NT2/D1 (cell line): Measurements from ENCODE around the gene FBXL19.
A peak's percentile ranks its signal among the peaks of the same experiment; 100 is the strongest.

Experiments used
- DNase-seq: peaks from one replicate; pipeline ENCODE4 v3.0.0-alpha.2; 2011; ENCODE audit warnings: low read depth, low spot score
- H3K27me3 ChIP-seq: 2 replicates; pipeline ENCODE4 v1.6.0; 2011; ENCODE audit warnings: mild to moderate bottlenecking; ENCODE audit not compliant: insufficient read length, insufficient read depth
- H3K36me3 ChIP-seq: 2 replicates; pipeline ENCODE4 v1.6.1; 2011; ENCODE audit warnings: mild to moderate bottlenecking, low read length, mixed read lengths; ENCODE audit not compliant: insufficient read depth, insufficient read length
- H3K4me1 ChIP-seq: 2 replicates; pipeline ENCODE4 v1.5.1; 2011; ENCODE audit not compliant: insufficient read depth, insufficient read length
- H3K4me3 ChIP-seq: 2 replicates; pipeline ENCODE4 v1.5.1; 2011; ENCODE audit warnings: low read depth; ENCODE audit not compliant: insufficient read length
- H3K9ac ChIP-seq: 2 replicates; pipeline ENCODE4 v1.6.0; 2011; ENCODE audit warnings: low read depth; ENCODE audit not compliant: insufficient read length
- H3K9me3 ChIP-seq: 2 replicates; pipeline ENCODE4 v1.5.1; 2011; ENCODE audit warnings: mild to moderate bottlenecking, low read length; ENCODE audit not compliant: insufficient read depth
- SUZ12 ChIP-seq: IDR thresholded peaks from 2 replicates; pipeline ENCODE4 v1.6.1; 2011; ENCODE audit not compliant: insufficient read length, insufficient read depth; ENCODE audit errors: extremely low read depth
- YY1 ChIP-seq: IDR thresholded peaks from 2 replicates; pipeline ENCODE4 v1.6.1; 2011; ENCODE audit not compliant: insufficient read length, insufficient read depth
- ZNF274 ChIP-seq: IDR thresholded peaks from 2 replicates; pipeline ENCODE4 v1.6.1; 2011; ENCODE audit warnings: mild to moderate bottlenecking, low read depth, low read length

FBXL19 gene

DNA sequence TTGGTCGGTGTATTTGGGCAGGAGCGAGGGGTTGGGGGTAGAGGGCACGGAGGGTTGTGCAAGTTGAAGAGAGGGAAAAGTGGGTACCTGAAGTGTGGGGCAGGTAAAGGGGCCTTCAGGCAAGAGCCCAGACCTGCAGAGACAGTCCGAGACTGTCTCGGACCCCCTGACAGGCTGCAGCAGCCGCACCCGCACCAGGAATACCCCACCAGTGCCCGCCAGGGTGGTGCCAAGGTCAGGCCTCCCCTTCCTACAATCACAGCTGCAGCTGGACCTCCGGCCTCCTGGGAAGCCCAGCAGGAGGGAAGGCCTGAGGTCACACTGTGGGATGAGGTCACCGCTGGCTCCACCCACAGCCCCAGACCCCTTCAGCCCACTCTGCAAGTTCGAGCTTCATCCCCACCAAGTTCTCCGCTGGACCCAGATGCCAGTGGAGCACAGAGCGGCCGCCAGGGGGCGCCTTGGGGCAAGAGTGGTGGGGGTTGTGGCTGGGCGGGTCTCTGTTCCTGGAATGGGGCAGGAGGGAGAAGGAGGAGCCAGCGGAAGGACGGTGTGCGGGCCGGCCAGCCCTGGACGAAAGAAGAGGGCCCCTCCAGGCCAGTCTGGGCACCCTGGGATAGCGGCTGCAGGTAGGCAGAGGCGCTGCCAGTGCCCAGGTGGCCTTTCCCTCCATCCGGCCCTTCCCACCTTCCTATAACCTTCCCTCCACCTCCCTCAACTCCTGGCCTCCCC, 61.5 kb downstream of the FBXL19 start, which contains the start of gene HSD3B7:
Gene HSD3B7 (plus strand): TSS at position 539 of the 732 bp plus-strand sequence. CDS start 452 bp downstream, outside the sequence.
- Histone ChIP-seq H3K4me1 (peaks cover 18% of the 10 kb centered on the region), H3K36me3 (peaks cover 82% of the 10 kb centered on the region), H3K27me3 (no peaks in the 10 kb centered on the region), H3K4me3 (peak within 1 kb of the TSS; percentile 18), H3K9ac (peak within 1 kb of the TSS; percentile 81), H3K9me3 (no peaks in the 10 kb centered on the region)
- no peak for TF ChIP-seq YY1
- TF ChIP-seq ZNF274: no peak
- TF ChIP-seq SUZ12: no peak
- DNase-seq: peak; percentile 75

DNA sequence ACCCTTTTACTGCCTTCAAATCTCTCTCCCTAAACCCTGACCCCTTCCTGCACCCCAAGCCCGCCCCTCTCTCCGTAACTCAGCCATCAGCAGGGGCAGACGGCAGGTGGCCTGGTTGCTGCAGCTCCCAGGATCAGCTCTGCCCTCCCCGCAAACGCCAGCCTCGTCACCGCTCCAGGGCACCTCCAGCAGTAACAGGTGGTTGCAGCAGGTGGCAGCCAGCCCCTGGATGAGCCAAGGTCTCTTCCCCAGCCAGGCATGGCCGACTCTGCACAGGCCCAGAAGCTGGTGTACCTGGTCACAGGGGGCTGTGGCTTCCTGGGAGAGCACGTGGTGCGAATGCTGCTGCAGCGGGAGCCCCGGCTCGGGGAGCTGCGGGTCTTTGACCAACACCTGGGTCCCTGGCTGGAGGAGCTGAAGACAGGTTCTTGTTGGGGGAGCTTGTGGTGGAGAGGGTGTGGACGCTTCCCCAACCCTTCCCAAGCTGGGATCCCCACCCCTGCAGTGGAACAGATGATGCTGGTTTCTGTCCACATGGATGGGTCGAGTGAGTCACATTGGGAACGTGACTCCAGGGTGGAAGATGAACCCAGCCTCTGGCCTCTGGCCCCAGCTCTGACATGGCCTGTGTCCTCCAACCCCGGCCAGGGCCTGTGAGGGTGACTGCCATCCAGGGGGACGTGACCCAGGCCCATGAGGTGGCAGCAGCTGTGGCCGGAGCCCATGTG, 62.2 kb downstream of the FBXL19 start:
- H3K9ac ChIP-seq: peak overlapping the region; percentile 81
- H3K27me3 ChIP-seq: no peaks in the 10 kb centered on the region
- H3K4me3 ChIP-seq: peak overlapping the region; percentile 18
- DNase-seq: no peak
- H3K4me1 ChIP-seq: peaks cover 18% of the 10 kb centered on the region
- TF ChIP-seq YY1 (no peak), SUZ12 (no peak), ZNF274 (no peak)
- no peaks in the 10 kb centered on the region for H3K9me3 ChIP-seq
- H3K36me3 ChIP-seq: peaks cover 75% of the 10 kb centered on the region

DNA sequence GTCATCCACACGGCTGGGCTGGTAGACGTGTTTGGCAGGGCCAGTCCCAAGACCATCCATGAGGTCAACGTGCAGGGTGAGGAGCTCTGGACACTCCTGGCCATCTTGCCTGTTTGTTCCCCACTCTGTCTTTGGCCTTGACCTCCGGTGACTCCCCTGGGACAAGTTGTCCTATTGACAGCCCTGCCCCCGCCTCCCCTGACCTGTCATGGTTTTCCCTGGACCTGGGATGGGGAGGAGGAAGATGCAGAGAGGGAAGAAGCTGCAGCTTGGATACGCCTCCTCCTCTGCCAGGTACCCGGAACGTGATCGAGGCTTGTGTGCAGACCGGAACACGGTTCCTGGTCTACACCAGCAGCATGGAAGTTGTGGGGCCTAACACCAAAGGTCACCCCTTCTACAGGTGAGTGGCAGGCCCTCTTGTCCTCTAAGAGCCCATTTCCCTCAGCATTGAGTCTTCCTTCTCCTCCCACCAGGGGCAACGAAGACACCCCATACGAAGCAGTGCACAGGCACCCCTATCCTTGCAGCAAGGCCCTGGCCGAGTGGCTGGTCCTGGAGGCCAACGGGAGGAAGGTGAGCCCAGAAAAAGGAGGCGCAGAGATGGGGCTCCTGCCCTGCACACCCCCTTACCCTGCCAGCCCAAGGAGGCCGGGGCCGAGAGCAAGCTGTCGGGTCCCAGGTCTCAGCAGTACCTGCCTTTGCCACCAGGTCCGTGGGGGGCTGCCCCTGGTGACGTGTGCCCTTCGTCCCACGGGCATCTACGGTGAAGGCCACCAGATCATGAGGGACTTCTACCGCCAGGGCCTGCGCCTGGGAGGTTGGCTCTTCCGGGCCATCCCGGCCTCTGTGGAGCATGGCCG, 63.0 kb downstream of the FBXL19 start:
- DNase-seq: no peak
- Histone ChIP-seq H3K4me3 (no peak overlapping the region), H3K9ac (no peak overlapping the region), H3K9me3 (no peaks in the 10 kb centered on the region), H3K27me3 (no peaks in the 10 kb centered on the region), H3K36me3 (peaks cover 68% of the 10 kb centered on the region), H3K4me1 (peaks cover 18% of the 10 kb centered on the region)
- TF ChIP-seq SUZ12 (no peak), ZNF274 (no peak), YY1 (no peak)

DNA sequence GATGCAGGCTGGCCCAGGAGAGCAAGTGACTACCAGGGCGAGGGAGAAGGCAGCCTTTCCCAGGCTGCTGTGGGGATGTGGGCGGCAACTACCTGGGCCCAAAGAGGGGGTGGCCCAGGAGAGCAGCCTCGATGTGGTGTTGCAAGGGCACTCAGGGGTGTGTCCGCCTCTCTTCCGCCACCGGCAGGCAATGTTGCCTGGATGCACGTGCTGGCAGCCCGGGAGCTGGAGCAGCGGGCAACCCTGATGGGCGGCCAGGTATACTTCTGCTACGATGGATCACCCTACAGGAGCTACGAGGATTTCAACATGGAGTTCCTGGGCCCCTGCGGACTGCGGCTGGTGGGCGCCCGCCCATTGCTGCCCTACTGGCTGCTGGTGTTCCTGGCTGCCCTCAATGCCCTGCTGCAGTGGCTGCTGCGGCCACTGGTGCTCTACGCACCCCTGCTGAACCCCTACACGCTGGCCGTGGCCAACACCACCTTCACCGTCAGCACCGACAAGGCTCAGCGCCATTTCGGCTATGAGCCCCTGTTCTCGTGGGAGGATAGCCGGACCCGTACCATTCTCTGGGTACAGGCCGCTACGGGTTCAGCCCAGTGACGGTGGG, 64.3 kb downstream of the FBXL19 start:
- Histone ChIP-seq H3K9ac (no peak overlapping the region), H3K9me3 (no peaks in the 10 kb centered on the region), H3K4me1 (peaks cover 21% of the 10 kb centered on the region), H3K27me3 (no peaks in the 10 kb centered on the region), H3K4me3 (no peak overlapping the region), H3K36me3 (peaks cover 56% of the 10 kb centered on the region)
- DNase-seq: no peak
- no peak for TF ChIP-seq YY1
- no peak for TF ChIP-seq ZNF274
- no peak for TF ChIP-seq SUZ12

DNA sequence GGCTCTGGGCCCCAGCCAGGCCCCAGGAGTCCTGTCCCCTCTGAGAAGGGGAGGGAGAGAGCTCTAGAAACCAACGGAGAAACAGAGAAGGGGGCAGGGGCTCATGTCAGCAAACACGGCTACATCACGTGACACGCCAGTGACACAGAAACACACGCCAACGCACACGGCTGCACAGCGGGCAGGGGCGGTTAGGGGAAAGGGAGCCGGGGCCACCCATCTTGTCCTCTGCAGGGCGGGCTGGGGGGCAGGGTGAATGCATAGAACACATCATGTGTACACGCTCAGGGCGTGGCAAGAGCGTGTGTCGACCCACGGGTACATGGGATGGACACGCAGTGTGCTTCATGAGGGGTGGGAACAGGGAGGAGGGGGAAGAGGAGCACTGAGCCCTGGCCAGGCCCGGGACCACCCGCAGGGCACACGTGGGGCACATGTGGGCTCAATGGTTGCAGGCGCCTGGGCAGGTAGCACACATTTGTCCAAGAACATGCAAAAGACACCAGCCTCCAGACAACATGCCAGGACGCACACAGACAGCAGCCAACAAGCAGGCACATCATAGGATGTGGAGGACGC, 66.2 kb downstream of the FBXL19 start:
- Histone ChIP-seq H3K4me1 (peaks cover 26% of the 10 kb centered on the region), H3K36me3 (peaks cover 37% of the 10 kb centered on the region), H3K9me3 (no peaks in the 10 kb centered on the region), H3K9ac (no peak overlapping the region), H3K4me3 (no peak overlapping the region), H3K27me3 (no peaks in the 10 kb centered on the region)
- no peak for DNase-seq
- TF ChIP-seq SUZ12: no peak
- TF ChIP-seq ZNF274: no peak
- no peak for TF ChIP-seq YY1

DNA sequence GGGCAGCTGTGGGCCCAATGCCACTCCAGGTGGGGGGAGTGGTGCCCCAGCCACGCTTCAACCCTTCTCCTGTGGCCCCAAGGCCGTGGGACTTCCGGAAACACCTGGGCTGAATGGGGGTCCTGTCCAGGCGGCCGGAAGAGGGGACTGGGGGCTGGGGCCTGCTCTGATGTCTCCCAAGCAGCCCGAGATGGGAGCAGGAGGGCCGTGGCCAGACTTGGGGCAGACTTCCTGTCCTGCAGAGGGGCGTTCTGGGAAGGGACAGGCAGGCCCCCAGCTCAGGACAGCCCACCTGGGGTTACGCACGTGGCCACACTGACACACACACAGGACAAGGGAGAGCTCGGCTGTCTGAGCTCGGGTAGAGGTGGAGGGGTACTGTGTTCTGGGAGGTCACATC, 66.7 kb downstream of the FBXL19 start:
- Histone ChIP-seq H3K36me3 (peaks cover 34% of the 10 kb centered on the region), H3K27me3 (no peaks in the 10 kb centered on the region), H3K9ac (no peak overlapping the region), H3K9me3 (no peaks in the 10 kb centered on the region), H3K4me3 (no peak overlapping the region), H3K4me1 (peaks cover 23% of the 10 kb centered on the region)
- TF ChIP-seq YY1 (no peak), SUZ12 (no peak), ZNF274 (no peak)
- no peak for DNase-seq
